HepG2 (cell line): ENCODE data around the gene BCAS3. TPM values are rescaled to one million over a fixed set of nuclear protein-coding genes. Genes with fewer than 3 reads are reported as not detected.

Experiments used
- ATAC-seq: fragments of 200-7000 bp; cut with Tn5 transposase; 3 replicates; pipeline ENCODE4 v1.9.1; 2020; ENCODE audit warnings: mild to moderate bottlenecking, moderate library complexity
- BruUV-seq: library from RNA; stranded (reverse); fragments of 400-500 nt; replicated peaks from 2 replicates; lab custom pipeline; 2021; lab: Mats Ljungman, UMichigan
- CTCF ChIA-PET: fragments of 300-600 bp; formaldehyde crosslinking; extraction: SDS; loops from one replicate; lab custom pipeline; 2021; ENCODE audit warnings: low total read pairs, inconsistent platforms, low intra/inter-chr PET ratio; lab: Yijun Ruan, JAX
- POLR2A ChIA-PET: fragments of 350-600 bp; sonication (Branson Sonifier 250); formaldehyde crosslinking; loops from one replicate; lab custom pipeline; 2020; ENCODE audit warnings: antibody characterized with exemption, inconsistent platforms; lab: Yijun Ruan, JAX
- DNase-seq: peaks from one replicate; pipeline ENCODE4 v3.0.0-alpha.2; 2015; ENCODE audit warnings: low spot score
- FAIRE-seq: peaks from 3 replicates; lab custom pipeline; 2011; peaks lifted over from hg19 to GRCh38; lab: Jason Lieb, UNC
- H2AFZ ChIP-seq: one replicate; pipeline ENCODE4 v1.6.1; 2011; ENCODE audit warnings: low read length, inconsistent platforms
- H3K27ac ChIP-seq: fragments of 300-600 bp; 3 replicates; pipeline ENCODE4 v1.8.0; 2011; ENCODE audit warnings: mixed run types, mild to moderate bottlenecking, mixed read lengths, low read length, inconsistent platforms; ENCODE audit not compliant: insufficient read depth; ENCODE audit errors: extremely low read length
- H3K27me3 ChIP-seq, 2 experiments: fragments of 200-600 bp in 1 of 2; 2 replicates in 1 of 2; 3 replicates in 1 of 2; pipeline versions ENCODE4 v1.6.0 to v1.8.0; 2011; ENCODE audit warnings: low read length in 2 of 2, mild to moderate bottlenecking in 2 of 2, moderate library complexity in 2 of 2, inconsistent platforms in 1 of 2; ENCODE audit not compliant: insufficient read depth in 2 of 2, control insufficient read depth in 1 of 2
- H3K36me3 ChIP-seq, 2 experiments: fragments of 200-600 bp in 1 of 2; replicated peaks in 1 of 2; 2 replicates in 1 of 2; 3 replicates in 1 of 2; pipeline versions ENCODE4 v1.5.1 to v1.8.0; 2011; ENCODE audit warnings: low read length in 2 of 2, inconsistent platforms in 1 of 2; ENCODE audit not compliant: insufficient read depth in 2 of 2, control insufficient read depth in 1 of 2
- H3K4me1 ChIP-seq: 2 replicates; pipeline ENCODE4 v1.5.1; 2012; ENCODE audit warnings: low read length, inconsistent platforms; ENCODE audit not compliant: insufficient read depth
- H3K4me2 ChIP-seq: 2 replicates; pipeline ENCODE4 v1.6.0; 2011; ENCODE audit warnings: low read depth, low read length, inconsistent platforms
- H3K4me3 ChIP-seq, 3 experiments: fragments of 200-600 bp in 1 of 3; sonication (generic), shearing (Covaris generic) in 1 of 3; replicated peaks in 1 of 3; 2 replicates each; pipeline ENCODE4 v1.5.1; 2011 to 2016; ENCODE audit warnings: low read length in 3 of 3, inconsistent platforms in 2 of 3, low read depth in 2 of 3, mild to moderate bottlenecking in 2 of 3, control low read depth in 1 of 3, mixed read lengths in 1 of 3; ENCODE audit not compliant: insufficient read depth in 1 of 3
- H3K79me2 ChIP-seq: one replicate; pipeline ENCODE4 v1.6.1; 2011; ENCODE audit warnings: low read length, inconsistent platforms; ENCODE audit not compliant: insufficient read depth
- H3K9ac ChIP-seq: 2 replicates; pipeline ENCODE4 v1.6.0; 2011; ENCODE audit warnings: mild to moderate bottlenecking, low read depth, low read length, inconsistent platforms; ENCODE audit not compliant: insufficient read depth
- H3K9me3 ChIP-seq: 2 replicates; pipeline ENCODE4 v1.5.1; 2012; ENCODE audit warnings: mild to moderate bottlenecking, low read length
- H4K20me1 ChIP-seq: 2 replicates; pipeline ENCODE4 v1.6.0; 2011; ENCODE audit warnings: inconsistent platforms, mild to moderate bottlenecking, low read length, moderate library complexity; ENCODE audit not compliant: insufficient read depth
- ATF7 ChIP-seq, 2 experiments: fragments of 450-650 bp in 1 of 2; sonication (generic) in 1 of 2; formaldehyde crosslinking in 1 of 2; IDR thresholded peaks; 2 replicates each; pipeline versions ENCODE4 v1.4.0 to v1.6.1; 2016 to 2020; ENCODE audit warnings: antibody characterized with exemption in 1 of 2, mild to moderate bottlenecking in 1 of 2, missing genetic modification reagents in 1 of 2
- DNMT3B ChIP-seq: conservative IDR thresholded peaks from 2 replicates; pipeline ENCODE4 v1.6.1; 2016; ENCODE audit warnings: missing biosample characterization, control low read depth
- E2F2 ChIP-seq: sonication (generic); formaldehyde crosslinking; IDR thresholded peaks from 2 replicates; pipeline ENCODE4 v1.4.0; 2020; ENCODE audit warnings: missing genetic modification reagents, borderline replicate concordance
- FOXA3 ChIP-seq: IDR thresholded peaks from 2 replicates; pipeline ENCODE4 v1.6.1; 2016; ENCODE audit warnings: missing genetic modification reagents, missing compliant biosample characterization
- HMGXB4 ChIP-seq, 2 experiments: sonication (generic) in 1 of 2; formaldehyde crosslinking in 1 of 2; IDR thresholded peaks; 2 replicates each; pipeline versions ENCODE4 v1.4.0 to v1.6.1; 2018 to 2020; ENCODE audit warnings: missing genetic modification reagents in 2 of 2, borderline replicate concordance in 1 of 2, low read depth in 1 of 2, mild to moderate bottlenecking in 1 of 2, missing biosample characterization in 1 of 2
- KMT2B ChIP-seq: IDR thresholded peaks from 2 replicates; pipeline ENCODE4 v1.6.1; 2016; ENCODE audit warnings: missing genetic modification reagents, missing compliant biosample characterization
- SIN3A ChIP-seq: IDR thresholded peaks from 2 replicates; pipeline ENCODE4 v1.6.1; 2011; ENCODE audit warnings: low read depth, mild to moderate bottlenecking, control low read depth, low read length, borderline replicate concordance
- TBX3 ChIP-seq: fragments of 450-650 bp; IDR thresholded peaks from 2 replicates; pipeline ENCODE4 v1.6.1; 2017; ENCODE audit warnings: antibody characterized with exemption, mild to moderate bottlenecking, inconsistent platforms, borderline replicate concordance
- WIZ ChIP-seq: sonication (generic); formaldehyde crosslinking; IDR thresholded peaks from 2 replicates; pipeline ENCODE4 v1.5.1; 2020; ENCODE audit warnings: mild to moderate bottlenecking, missing genetic modification reagents
- ZBTB1 ChIP-seq: sonication (generic); formaldehyde crosslinking; IDR thresholded peaks from 2 replicates; pipeline ENCODE4 v1.4.0; 2020; ENCODE audit warnings: missing genetic modification reagents, borderline replicate concordance
- ZBTB20 ChIP-seq: sonication (generic); formaldehyde crosslinking; IDR thresholded peaks from 2 replicates; pipeline ENCODE4 v1.8.1; 2023; ENCODE audit warnings: missing genetic modification reagents, low read depth, mild to moderate bottlenecking, borderline replicate concordance
- ZBTB8A ChIP-seq: sonication (generic); formaldehyde crosslinking; IDR thresholded peaks from 2 replicates; pipeline ENCODE4 v1.4.0; 2020; ENCODE audit warnings: mild to moderate bottlenecking, low read depth, missing genetic modification reagents, borderline replicate concordance
- ZFX ChIP-seq: sonication (generic); formaldehyde crosslinking; IDR thresholded peaks from 2 replicates; pipeline ENCODE4 v1.4.0; 2020; ENCODE audit warnings: mild to moderate bottlenecking, low read depth, missing genetic modification reagents, moderate library complexity
- ZNF460 ChIP-seq: sonication (generic); formaldehyde crosslinking; IDR thresholded peaks from 2 replicates; pipeline ENCODE4 v1.5.1; 2020; ENCODE audit warnings: missing genetic modification reagents, mild to moderate bottlenecking, borderline replicate concordance
- ZNF577 ChIP-seq: sonication (generic); formaldehyde crosslinking; IDR thresholded peaks from 2 replicates; pipeline ENCODE4 v1.4.0; 2020; ENCODE audit warnings: mild to moderate bottlenecking, low read depth, missing genetic modification reagents, borderline replicate concordance
- ZNF709 ChIP-seq: sonication (generic); formaldehyde crosslinking; IDR thresholded peaks from 2 replicates; pipeline ENCODE4 v1.5.0; 2020; ENCODE audit warnings: mild to moderate bottlenecking, missing genetic modification reagents
- ZNF772 ChIP-seq: sonication (generic); formaldehyde crosslinking; IDR thresholded peaks from 2 replicates; pipeline ENCODE4 v1.5.0; 2020; ENCODE audit warnings: mild to moderate bottlenecking, missing genetic modification reagents
- ZSCAN22 ChIP-seq: sonication (generic); formaldehyde crosslinking; IDR thresholded peaks from 2 replicates; pipeline ENCODE4 v1.4.0; 2020; ENCODE audit warnings: mild to moderate bottlenecking, missing genetic modification reagents
- WGBS: methylation state at CpG from one replicate; pipeline ENCODE4 v1.1.6; 2017; ENCODE audit warnings: low lambda C conversion rate; 5-methylcytosine and 5-hydroxymethylcytosine counted together
- in situ Hi-C: cut with HindIII; loops from 2 replicates; pipeline ENCODE4 v1.10.0; 2017; ENCODE audit warnings: low pct_unique_long_range_greater_than_20kb; ENCODE audit not compliant: extremely low pct_ligation_motif_present
- intact Hi-C: fragments of 100-400 bp; cut with micrococcal nuclease; formaldehyde crosslinking; loops from one replicate; pipeline ENCODE4 v1.10.0; 2022; ENCODE audit not compliant: unreplicated experiment
- polyA plus RNA-seq, 8 experiments: library from polyadenylated mRNA; depleted of rRNA in 3 of 8; stranded (reverse) in 7 of 8; unstranded in 1 of 8; fragments of >200 nt; fragmentation: Illumina TruSeq in 4 of 8; extraction: Trizol in 4 of 8; gene quantifications; 2 replicates each; pipeline versions ENCODE4 v1.2.1 to v1.2.3, GENCODE V29; 2011 to 2016; ENCODE audit warnings: low read depth in 4 of 8, missing spikeins in 1 of 8, mixed read lengths in 1 of 8; ENCODE audit not compliant: insufficient read depth in 1 of 8
- total RNA-seq, 5 experiments: library from RNA; depleted of rRNA; stranded (reverse); fragments of >200 nt; fragmentation: Illumina TruSeq; extraction: Trizol; gene quantifications; 2 replicates each; pipeline ENCODE4 v1.2.3, GENCODE V29; 2016; ENCODE audit warnings: low read depth in 1 of 5

Gene BCAS3
- total and polyA plus RNA-seq, 2 of the 13 experiments (the other 11 are each of a cell fraction or from before 2014, with no cell fraction given) = 10.7 to 11.2 TPM

- in situ Hi-C loops = no loop called here
Observed at GRCh38 chr17:60952747-60953146, 275.1 kb downstream of the BCAS3 start.

More at GRCh38 chr17:60952747-60953146, 275.1 kb downstream of the BCAS3 start:
- H2AFZ ChIP-seq = no peak overlapping the region
- POLR2A ChIA-PET = no interaction called here
- no peak overlapping the region for H3K4me2 ChIP-seq
- ATAC-seq (no peak), DNase-seq (no peak), FAIRE-seq (no peak)
- no peak overlapping the region for H3K9ac ChIP-seq
- BruUV-seq = no TSS peak
- no peak overlapping the region for H3K27ac ChIP-seq
- H3K79me2 ChIP-seq = no peaks in the 10 kb centered on the region
- 69% methylated on average over 3 of the region's 3 CpGs for whole genome bisulfite sequencing
- no peak overlapping the region for H3K4me3 ChIP-seq
- no peaks in the 10 kb centered on the region for H3K9me3 ChIP-seq
- CTCF ChIA-PET = no interaction called here
- no peaks in the 10 kb centered on the region for H3K36me3 ChIP-seq
- H4K20me1 ChIP-seq = no peaks in the 10 kb centered on the region
- intact Hi-C loops = no loop called here
- TF ChIP-seq FOXA3 (CRISPR knock-in tag) (no peak), KMT2B (CRISPR knock-in tag) (no peak), DNMT3B (CRISPR knock-in tag) (no peak), HMGXB4 (CRISPR knock-in tag; IDR thresholded peaks at IDR 0.05; ENCODE audit: borderline replicate concordance in 1 of 2, low read depth in 1 of 2) (no peak), WIZ (CRISPR knock-in tag) (no peak), SIN3A (no peak), ZBTB20 (no peak), ZBTB8A (CRISPR knock-in tag) (no peak), ATF7 (IDR thresholded peaks at IDR 0.05) (no peak), ATF7 (CRISPR knock-in tag; IDR thresholded peaks at IDR 0.05) (no peak), E2F2 (CRISPR knock-in tag) (no peak), ZNF709 (no peak), ZSCAN22 (CRISPR knock-in tag) (no peak), ZNF577 (no peak), ZNF772 (CRISPR knock-in tag) (no peak), TBX3 (no peak), ZNF460 (CRISPR knock-in tag) (no peak), ZBTB1 (CRISPR knock-in tag) (no peak), ZFX (CRISPR knock-in tag) (no peak)
- H3K27me3 ChIP-seq = no peaks in the 10 kb centered on the region
- H3K4me1 ChIP-seq = no peaks in the 10 kb centered on the region
